ENCODE data around the gene COPZ2. TPM values are rescaled to one million over a fixed set of nuclear protein-coding genes. Genes with fewer than 3 reads are reported as not detected.

The COPZ2 gene
- total RNA-seq, 2 experiments from 2014 or later, result 4.3 to 4.6 TPM

GRCh38 chr17:48051706-48052486, 14.3 kb upstream of the COPZ2 start:
- no peaks in the 10 kb centered on the region for H3K9me3 Mint-ChIP-seq
- DNase-seq (no peak), ATAC-seq (no peak)
- H3K27me3 Mint-ChIP-seq, result no peaks in the 10 kb centered on the region
- POLR2A ChIA-PET, result no interaction called here
- H3K4me1 Mint-ChIP-seq (ENCODE audit: low read depth), result peaks cover 63% of the 10 kb centered on the region
- peak overlapping the region; percentile 69 for H3K27ac Mint-ChIP-seq
- H3K4me3 Mint-ChIP-seq, result peak overlapping the region; percentile 96
- TF ChIP-seq CTCF (IDR thresholded peaks at IDR 0.05), result no peak
- intact Hi-C loops (cut with micrococcal nuclease), result no loop called here
- CTCF ChIA-PET, result interaction anchor here (0.9 to 2.7 kb wide), 3 partner anchors 15 to 25 kb away, joined by 3 to 8 read pairs (median 5); partner anchors contain the start of gene COPZ2
- peaks cover 60% of the 10 kb centered on the region for H3K36me3 Mint-ChIP-seq (ENCODE audit: low read depth)

DNA sequence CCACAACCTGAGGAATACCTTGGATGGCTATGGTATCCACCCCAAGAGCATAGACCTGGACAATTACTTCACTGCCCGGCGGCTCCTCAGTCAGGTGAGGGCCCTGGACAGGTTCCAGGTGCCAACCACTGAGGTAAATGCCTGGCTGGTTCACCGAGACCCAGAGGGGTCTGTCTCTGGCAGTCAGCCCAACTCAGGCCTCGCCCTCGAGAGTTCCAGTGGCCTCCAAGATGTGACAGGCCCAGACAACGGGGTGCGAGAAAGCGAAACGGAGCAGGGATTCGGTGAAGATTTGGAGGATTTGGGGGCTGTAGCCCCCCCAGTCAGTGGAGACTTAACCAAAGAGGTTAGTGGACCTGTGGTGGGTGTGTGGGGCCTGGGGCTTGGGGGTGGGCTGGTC, 13.7 kb upstream of the COPZ2 start:
- POLR2A ChIA-PET, result no interaction called here
- DNase-seq, result no peak
- Mint-ChIP-seq H3K27ac (peak overlapping the region; percentile 69), H3K36me3 (ENCODE audit: low read depth) (peaks cover 59% of the 10 kb centered on the region), H3K27me3 (no peaks in the 10 kb centered on the region), H3K9me3 (no peaks in the 10 kb centered on the region), H3K4me3 (peak overlapping the region; percentile 96), H3K4me1 (ENCODE audit: low read depth) (peaks cover 63% of the 10 kb centered on the region)
- CTCF ChIA-PET, result interaction anchor here (10.1 kb wide), 1 partner anchor 25 kb away, joined by 101 read pairs; no protein-coding TSS in a partner anchor
- no peak for TF ChIP-seq CTCF (IDR thresholded peaks at IDR 0.05)
- no peak for ATAC-seq
- intact Hi-C loops (cut with micrococcal nuclease), result no loop called here

GRCh38 chr17:48048384-48049126, 11.0 kb upstream of the COPZ2 start:
- POLR2A ChIA-PET, result interaction anchor here (1.1 to 9.7 kb wide), 9 partner anchors 10 to 76 kb away, joined by 4 to 82 read pairs (median 9); partner anchors contain the start of genes COPZ2 and SNX11
- peaks cover 57% of the 10 kb centered on the region for H3K4me1 Mint-ChIP-seq (ENCODE audit: low read depth)
- no peak for TF ChIP-seq CTCF (IDR thresholded peaks at IDR 0.05)
- intact Hi-C loops (cut with micrococcal nuclease), result no loop called here
- peaks cover 53% of the 10 kb centered on the region for H3K36me3 Mint-ChIP-seq (ENCODE audit: low read depth)
- CTCF ChIA-PET, result interaction anchor here (0.8 to 10.1 kb wide), 14 partner anchors 8 to 105 kb away, joined by 3 to 101 read pairs (median 4); partner anchors contain the start of genes CDK5RAP3 and COPZ2
- H3K27me3 Mint-ChIP-seq, result no peaks in the 10 kb centered on the region
- peak overlapping the region; percentile 98 for H3K27ac Mint-ChIP-seq
- DNase-seq (peak; percentile 65), ATAC-seq (peak; percentile 24)
- H3K4me3 Mint-ChIP-seq, result peak overlapping the region; percentile 96
- H3K9me3 Mint-ChIP-seq, result no peaks in the 10 kb centered on the region

GRCh38 chr17:48047741-48048383, 10.3 kb upstream of the COPZ2 start, which contains the start of gene NFE2L1:
Gene NFE2L1, plus strand, starts transcription at chr17:48048359. Its CDS starts 2,760 bp downstream, at chr17:48051119.
- intact Hi-C loops (cut with micrococcal nuclease), result no loop called here
- no peak for TF ChIP-seq CTCF (IDR thresholded peaks at IDR 0.05)
- ChIA-PET CTCF (interaction anchor here (0.8 to 10.1 kb wide), 11 partner anchors 9 to 104 kb away, joined by 3 to 101 read pairs (median 3); partner anchors contain the start of gene COPZ2), POLR2A (interaction anchor here (0.7 to 9.7 kb wide), 11 partner anchors 11 to 152 kb away, joined by 3 to 82 read pairs (median 9); partner anchors contain the start of genes COPZ2 and SNX11)
- Mint-ChIP-seq H3K4me1 (ENCODE audit: low read depth) (peaks cover 57% of the 10 kb centered on the region), H3K9me3 (no peaks in the 10 kb centered on the region), H3K27me3 (no peaks in the 10 kb centered on the region), H3K4me3 (peak within 1 kb of the TSS; percentile 96), H3K27ac (peak within 1 kb of the TSS; percentile 98), H3K36me3 (ENCODE audit: low read depth) (peaks cover 53% of the 10 kb centered on the region)
- ATAC-seq (peak; percentile 97), DNase-seq (peak; percentile 100)
